GM19025 (cell line): Measurements from ENCODE around the gene ERH.
"Not testable (repeated sequence)": the region's sequence is repeated elsewhere in the genome, so short reads cannot be mapped to it uniquely, and the experiment has no call there.

Experiments used
- ATAC-seq: cut with Tn5 transposase; IDR thresholded peaks from one replicate; pipeline ENCODE4 v1.9.1; 2021; ENCODE audit warnings: mild to moderate bottlenecking, low read depth, moderate library complexity; ENCODE audit not compliant: unreplicated experiment

The ERH gene

GRCh38 chr14:69398053-69398817, at the start of gene ERH, which contains the start of gene SLC39A9:
Gene ERH, minus strand, starts transcription at chr14:69398299. Its CDS starts 66 bp downstream, at chr14:69398233.
Gene SLC39A9, plus strand, starts transcription at chr14:69398692. Its CDS starts 678 bp downstream, at chr14:69399370.
- ATAC-seq: peak; percentile 88

DNA sequence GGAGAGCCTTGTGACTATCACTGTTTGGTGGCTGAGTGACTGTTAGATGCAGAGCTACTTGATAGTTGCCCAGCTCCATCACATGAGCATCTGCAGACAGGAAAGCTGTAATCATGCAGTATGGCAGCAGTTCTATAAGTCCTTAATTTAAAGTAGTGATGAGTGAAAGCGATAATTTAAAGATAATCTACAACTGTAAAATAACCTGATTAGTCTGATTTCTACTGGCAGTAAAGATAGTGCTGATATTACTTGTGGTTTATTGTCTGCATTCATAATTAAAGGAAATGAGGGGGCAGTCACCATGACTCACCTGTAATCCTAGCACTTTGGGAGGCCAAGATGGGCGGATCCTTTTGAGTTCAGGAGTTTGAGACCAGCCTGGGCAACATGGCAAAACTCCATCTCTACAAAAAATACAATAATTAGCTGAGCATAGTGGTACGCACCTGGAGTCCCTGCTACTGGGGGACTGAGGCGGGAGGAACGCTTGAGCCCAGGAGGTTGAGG, 45.3 kb upstream of the ERH start:
- no peak for ATAC-seq

- ATAC-seq: peak; percentile 69
These were observed 43.8 kb upstream of the ERH start for GRCh38 chr14:69441948-69442347.

DNA sequence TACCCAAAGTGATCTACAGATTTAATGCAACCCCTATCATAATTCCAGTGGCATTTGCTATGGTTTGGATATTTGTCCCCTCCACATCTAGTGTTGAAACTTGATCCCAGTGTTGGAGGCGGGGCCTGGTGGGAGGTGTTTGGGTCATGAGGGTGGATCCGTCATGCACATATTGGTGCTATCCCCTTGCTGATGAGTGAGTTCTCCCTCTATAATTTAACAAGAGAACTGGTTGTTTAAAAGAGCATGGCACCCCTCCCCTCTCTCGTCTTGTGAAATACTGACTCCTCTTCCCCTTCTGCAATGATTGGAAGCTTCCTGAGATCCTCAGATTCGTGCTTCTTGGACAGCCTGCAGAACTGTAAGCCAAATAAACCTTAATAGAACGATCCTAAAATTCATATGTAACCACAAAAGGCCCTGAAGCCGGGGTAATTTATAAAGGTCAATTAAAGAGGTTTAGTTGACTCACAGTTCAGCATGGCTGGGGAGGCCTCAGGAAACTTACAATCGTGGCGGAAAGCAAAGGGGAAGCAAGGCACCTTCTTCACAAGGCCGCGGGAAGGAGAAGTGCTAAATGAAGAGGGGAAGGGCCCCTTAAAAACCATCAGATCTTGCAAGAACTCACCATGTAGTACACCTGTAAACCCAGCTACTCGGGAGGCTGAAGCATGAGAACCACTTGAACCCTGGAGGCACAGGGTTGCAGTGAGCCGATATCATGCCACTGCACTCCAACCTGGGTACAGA, 41.6 kb upstream of the ERH start:
- ATAC-seq: no peak

DNA sequence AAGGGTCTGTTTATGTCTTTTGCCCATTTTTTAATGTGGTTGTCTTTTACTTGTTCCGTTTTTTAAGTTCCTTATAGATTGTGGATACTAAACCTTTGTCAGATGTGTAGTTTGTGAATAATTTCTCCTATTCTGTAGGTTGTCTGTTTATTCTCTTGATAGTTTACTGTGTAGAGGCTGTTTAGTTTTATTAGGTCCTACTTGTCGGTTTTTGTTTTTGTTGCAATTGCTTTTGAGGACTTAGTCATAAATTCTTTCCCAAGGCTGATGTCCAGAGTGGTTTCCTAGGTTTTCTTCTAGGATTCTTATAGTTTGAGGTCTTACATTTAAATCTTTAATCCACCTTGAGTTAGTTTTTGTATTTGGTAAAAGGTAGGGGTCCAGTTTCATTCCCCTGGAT, 34.3 kb upstream of the ERH start:
- ATAC-seq: no peak

GRCh38 chr14:69430306-69430939, 32.3 kb upstream of the ERH start:
- no peak for ATAC-seq

DNA sequence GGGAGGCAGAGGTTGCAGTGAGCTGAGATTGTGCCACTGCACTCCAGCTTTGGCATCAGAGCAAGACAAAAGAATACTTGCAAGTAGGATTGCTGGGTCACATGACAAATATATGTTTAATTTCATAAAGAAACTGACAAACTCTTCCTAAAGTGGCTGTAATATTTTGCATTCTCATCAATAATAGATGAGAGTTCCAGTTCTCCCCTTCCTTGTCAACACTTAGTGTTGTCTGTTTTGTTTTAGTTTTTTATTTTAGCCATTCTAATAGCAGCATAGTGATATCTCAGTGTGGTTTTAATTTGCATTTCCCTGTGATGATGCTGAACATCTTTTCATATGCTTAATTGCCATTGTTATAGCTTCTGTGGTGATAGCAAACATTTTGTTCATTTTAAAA, 31.5 kb upstream of the ERH start:
- ATAC-seq: no peak

DNA sequence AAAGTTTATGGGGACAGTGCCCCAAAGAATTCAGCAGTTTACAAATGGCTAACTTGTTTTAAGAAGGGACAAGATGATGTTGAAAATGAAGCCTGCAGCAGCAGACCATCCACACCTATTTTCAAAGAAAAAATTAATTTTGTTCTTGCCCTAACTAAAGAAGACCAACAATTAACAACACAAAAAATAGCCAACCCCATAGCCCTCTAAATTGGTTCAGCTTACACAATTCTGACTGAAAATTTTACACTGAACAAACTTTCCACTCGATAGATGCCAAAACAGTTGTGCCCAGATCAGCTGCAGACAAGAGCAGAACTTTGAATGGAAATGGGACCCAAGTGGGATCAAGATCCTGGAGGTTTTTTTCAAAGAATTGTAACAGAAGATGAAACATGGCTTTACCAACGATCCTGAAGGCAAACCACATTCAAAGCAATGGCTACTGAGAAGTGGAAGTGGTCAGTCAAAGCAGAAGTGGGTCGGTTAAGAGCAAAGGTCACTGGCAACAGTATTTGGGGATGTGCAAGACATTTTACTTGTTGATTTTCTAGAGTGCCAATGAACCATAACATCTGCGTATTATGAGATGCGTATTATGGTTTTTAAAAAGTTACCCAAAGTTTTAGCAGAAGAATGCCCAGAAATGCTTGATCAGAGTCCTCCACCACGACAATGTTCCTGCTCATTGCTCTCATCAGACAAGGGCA, 30.3 kb upstream of the ERH start:
- ATAC-seq: no peak

- ATAC-seq: no peak
These were observed 29.5 kb upstream of the ERH start for GRCh38 chr14:69427596-69427995.

DNA sequence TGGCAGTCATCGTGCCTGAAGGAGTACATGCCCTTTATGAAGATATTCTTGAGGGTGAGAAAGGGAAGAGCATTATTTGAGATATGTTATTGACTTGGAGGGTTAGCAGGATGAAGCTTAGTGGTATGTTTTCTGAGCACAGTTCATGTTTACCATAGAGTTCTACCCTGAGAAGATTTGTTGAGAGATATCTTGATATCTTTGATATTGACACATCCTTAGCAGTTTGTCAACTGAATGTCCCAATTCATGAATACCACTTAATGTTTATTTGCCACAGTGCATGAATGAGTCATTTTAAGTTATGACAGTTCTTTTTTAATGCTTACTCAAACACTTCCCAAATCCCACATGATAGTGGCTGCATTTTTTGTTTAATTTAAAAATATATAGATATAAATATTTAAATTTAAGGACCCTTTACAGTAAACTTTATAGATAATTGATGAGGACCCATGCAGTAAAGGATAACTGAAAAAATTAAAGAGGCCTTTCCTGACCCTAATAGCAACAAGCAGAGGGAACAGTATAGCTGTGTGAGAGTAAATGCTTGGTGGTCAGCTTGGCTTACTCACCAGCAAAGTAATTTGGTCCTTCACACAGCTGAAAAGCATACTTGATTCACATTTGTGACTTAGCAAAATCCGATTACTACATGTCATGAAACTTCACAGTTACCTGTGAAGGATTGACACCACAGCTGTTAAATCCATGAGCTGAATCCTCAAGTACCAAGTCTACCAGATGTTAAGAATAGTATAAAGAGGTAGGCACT, 26.2 kb upstream of the ERH start:
- ATAC-seq: no peak

DNA sequence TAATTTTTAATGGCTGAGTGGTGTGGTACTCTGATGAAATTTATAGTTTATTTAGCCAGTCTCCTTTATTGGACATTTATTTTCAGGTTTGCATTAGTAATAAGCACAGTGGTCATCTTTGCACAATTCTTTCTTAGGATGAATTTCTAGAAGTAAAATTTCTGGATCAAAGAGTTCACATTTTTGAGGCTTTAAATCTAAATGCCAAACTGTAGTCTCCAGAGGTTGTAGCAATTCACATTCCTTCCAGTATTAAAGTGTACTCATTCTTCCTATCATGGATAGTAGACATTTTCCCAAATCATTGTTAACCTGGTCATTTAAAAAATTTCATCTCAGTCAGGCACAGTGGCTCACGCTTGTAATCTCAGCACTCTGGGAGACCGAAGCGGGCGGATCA, 25.2 kb upstream of the ERH start:
- ATAC-seq: no peak

- not testable (repeated sequence) for ATAC-seq
These were observed 18.0 kb upstream of the ERH start for GRCh38 chr14:69416087-69416486.

DNA sequence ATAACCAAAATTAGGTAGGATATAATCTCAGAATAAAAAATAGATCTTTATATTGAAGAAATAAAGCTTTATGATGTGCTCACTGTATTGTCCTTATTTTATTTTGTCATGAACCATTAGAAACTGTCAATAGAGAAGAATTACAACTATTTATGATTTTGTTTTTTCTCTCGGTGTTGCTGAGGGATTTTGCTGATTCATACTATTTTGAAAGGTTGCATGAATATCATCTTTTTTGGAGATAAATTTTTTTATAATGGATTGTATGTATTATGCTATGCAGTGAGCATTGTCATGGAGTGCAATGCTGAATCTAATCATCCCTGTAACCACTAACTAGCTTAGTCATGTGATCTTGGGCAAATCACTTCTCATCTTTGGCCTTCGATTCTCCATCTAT, 15.4 kb upstream of the ERH start:
- no peak for ATAC-seq

- no peak for ATAC-seq
These were observed 10.3 kb upstream of the ERH start for GRCh38 chr14:69408331-69408960.

DNA sequence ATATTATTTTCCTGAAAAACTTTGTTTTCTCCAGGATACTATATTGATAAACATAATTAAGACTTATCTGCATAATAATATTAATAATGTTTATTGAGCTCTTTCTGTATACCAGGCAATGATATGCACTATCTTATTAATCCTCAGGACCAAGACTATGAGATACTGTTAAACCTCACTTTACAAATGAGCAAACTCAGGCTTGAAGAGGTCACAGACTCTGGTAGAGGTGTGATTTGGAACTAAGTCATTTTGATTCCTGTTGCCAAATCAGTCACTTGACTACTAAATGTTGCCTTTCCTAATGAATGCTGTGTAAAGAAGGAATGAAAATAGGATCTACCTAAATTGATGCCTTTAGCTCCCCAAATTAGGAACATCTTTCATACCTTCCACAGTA, 7.7 kb upstream of the ERH start:
- ATAC-seq: no peak

DNA sequence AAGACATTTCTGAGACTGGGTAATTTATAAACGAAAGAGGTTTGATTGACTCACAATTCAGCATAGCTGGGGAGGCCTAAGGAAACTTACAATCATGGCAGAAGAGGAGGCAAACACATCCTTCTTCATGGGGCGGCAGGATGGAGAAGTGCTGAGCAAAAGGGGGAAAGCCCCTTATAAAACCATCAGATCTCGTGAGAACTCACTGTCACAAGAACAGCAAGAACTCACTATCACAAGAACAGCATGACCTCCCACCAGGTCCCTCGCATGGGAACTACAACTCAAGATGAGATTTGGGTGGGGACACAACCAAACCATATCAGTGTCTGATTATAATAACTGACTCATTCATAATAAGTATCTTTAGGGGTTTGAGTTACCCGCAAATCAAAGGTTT, 6.8 kb upstream of the ERH start:
- ATAC-seq: no peak

DNA sequence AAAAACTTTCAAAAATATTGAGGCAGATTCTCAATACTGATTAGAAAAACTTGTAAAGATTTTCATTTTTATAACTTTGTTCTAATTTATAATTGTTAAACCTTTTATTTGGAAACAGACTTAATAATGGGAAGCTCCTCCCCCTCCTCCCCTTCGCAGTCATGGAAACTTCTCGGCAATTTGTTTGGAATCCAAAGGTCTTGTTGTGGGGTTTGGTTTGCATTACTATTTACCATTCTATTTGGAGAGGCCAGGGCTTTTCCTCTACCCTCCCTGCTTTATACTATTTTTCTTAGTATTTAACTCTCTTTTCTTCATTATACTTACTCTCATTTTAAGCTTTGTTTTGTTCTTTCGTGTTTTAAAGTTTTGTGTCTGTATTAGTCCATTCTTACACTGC, 6.4 kb upstream of the ERH start:
- no peak for ATAC-seq

GRCh38 chr14:69401841-69402240, 3.7 kb upstream of the ERH start:
- ATAC-seq: no peak

- no peak for ATAC-seq
These were observed 2.1 kb upstream of the ERH start for GRCh38 chr14:69400154-69400553.
